HG03139 (cell line): ENCODE results near the gene MYH2.

Experiments used
- ATAC-seq: cut with Tn5 transposase; IDR thresholded peaks from one replicate; pipeline ENCODE4 v1.9.1; 2021; ENCODE audit not compliant: unreplicated experiment

Gene MYH2

GRCh38 chr17:10516638-10517037 lies 32.8 kb downstream of the MYH2 start:
- no peak for ATAC-seq

- ATAC-seq: no peak
Observed at GRCh38 chr17:10516065-10516464, 33.4 kb downstream of the MYH2 start.

- no peak for ATAC-seq
Observed at GRCh38 chr17:10513299-10514067, 36.0 kb downstream of the MYH2 start.

- no peak for ATAC-seq
Observed at GRCh38 chr17:10512856-10513255, 36.6 kb downstream of the MYH2 start.

GRCh38 chr17:10499950-10500349 lies 49.5 kb downstream of the MYH2 start:
- no peak for ATAC-seq

GRCh38 chr17:10492004-10492403 lies 57.5 kb downstream of the MYH2 start:
- ATAC-seq: no peak

- ATAC-seq: no peak
Observed at GRCh38 chr17:10482252-10482651, 67.2 kb downstream of the MYH2 start.

GRCh38 chr17:10477701-10478100 lies 71.8 kb downstream of the MYH2 start:
- no peak for ATAC-seq

- no peak for ATAC-seq
Observed at GRCh38 chr17:10474536-10474935, 74.9 kb downstream of the MYH2 start.

GRCh38 chr17:10471858-10472257 lies 77.6 kb downstream of the MYH2 start:
- no peak for ATAC-seq
